Ascending aorta (tissue), 2 donors: Measurements from ENCODE around the gene MDH2. TPM values are rescaled to one million over a fixed set of nuclear protein-coding genes. Genes with fewer than 3 reads are reported as not detected.
"Not testable (repeated sequence)": the region's sequence is repeated elsewhere in the genome, so short reads cannot be mapped to it uniquely, and the experiment has no call there.

ENCODE experiments used
- DNase-seq, 2 donors: peaks; one replicate each; pipeline ENCODE4 v3.0.0-alpha.2; 2019; ENCODE audit warnings: low spot score in 2 of 2
- H3K27ac ChIP-seq, 2 donors: fragments of 200-600 bp; sonication (generic); one replicate each; pipeline ENCODE4 v1.5.1; 2016 to 2017; ENCODE audit warnings: mild to moderate bottlenecking in 1 of 2
- H3K27me3 ChIP-seq: fragments of 200-600 bp; sonication (generic); one replicate; pipeline ENCODE4 v1.5.1; 2017
- H3K36me3 ChIP-seq, 2 donors: fragments of 200-600 bp; sonication (generic); one replicate each; pipeline ENCODE4 v1.5.1; 2016
- H3K4me1 ChIP-seq, 2 donors: fragments of 200-600 bp; sonication (generic); one replicate each; pipeline ENCODE4 v1.5.1; 2016 to 2017; ENCODE audit warnings: mild to moderate bottlenecking in 1 of 2
- H3K4me3 ChIP-seq, 2 donors: fragments of 200-600 bp; sonication (generic); one replicate each; pipeline ENCODE4 v1.5.1; 2016 to 2017; ENCODE audit warnings: mild to moderate bottlenecking in 1 of 2
- H3K9me3 ChIP-seq, 2 donors: fragments of 200-600 bp; sonication (generic); one replicate each; pipeline ENCODE4 v1.5.1; 2016
- intact Hi-C: fragments of 100-400 bp; cut with DNase I; formaldehyde crosslinking; loops from one replicate; pipeline ENCODE4 v1.15.1; 2023
- total RNA-seq: library from RNA; depleted of rRNA; stranded (reverse); fragments of >200 nt; gene quantifications from one replicate; pipeline ENCODE4 v1.1.0, GENCODE V29; 2016
- TF ChIP-seq, protein P1 (sequence below), 3 experiments: fragments of 200-600 bp in 2 of 3; fragments of 450-650 bp in 1 of 3; sonication (generic) in 2 of 3; IDR thresholded peaks; one replicate each; pipeline ENCODE4 v1.5.1; 2016 to 2019; ENCODE audit warnings: antibody characterized with exemption in 3 of 3, mild to moderate bottlenecking in 1 of 3, moderate library complexity in 1 of 3

Gene MDH2
- total RNA-seq, 1 donor from 2014 or later: 63.5 TPM

GRCh38 chr7:76020031-76020714 is 27.7 kb upstream of the MDH2 start:
- Histone ChIP-seq H3K27me3 (no peaks in the 10 kb centered on the region), H3K9me3 (no peaks in the 10 kb centered on the region), H3K36me3 (peaks cover 6 to 14% of the 10 kb centered on the region in 2 donors), H3K4me3 (no peak overlapping the region), H3K27ac (no peak overlapping the region), H3K4me1 (no peaks in the 10 kb centered on the region)
- TF ChIP-seq, protein P1, sequence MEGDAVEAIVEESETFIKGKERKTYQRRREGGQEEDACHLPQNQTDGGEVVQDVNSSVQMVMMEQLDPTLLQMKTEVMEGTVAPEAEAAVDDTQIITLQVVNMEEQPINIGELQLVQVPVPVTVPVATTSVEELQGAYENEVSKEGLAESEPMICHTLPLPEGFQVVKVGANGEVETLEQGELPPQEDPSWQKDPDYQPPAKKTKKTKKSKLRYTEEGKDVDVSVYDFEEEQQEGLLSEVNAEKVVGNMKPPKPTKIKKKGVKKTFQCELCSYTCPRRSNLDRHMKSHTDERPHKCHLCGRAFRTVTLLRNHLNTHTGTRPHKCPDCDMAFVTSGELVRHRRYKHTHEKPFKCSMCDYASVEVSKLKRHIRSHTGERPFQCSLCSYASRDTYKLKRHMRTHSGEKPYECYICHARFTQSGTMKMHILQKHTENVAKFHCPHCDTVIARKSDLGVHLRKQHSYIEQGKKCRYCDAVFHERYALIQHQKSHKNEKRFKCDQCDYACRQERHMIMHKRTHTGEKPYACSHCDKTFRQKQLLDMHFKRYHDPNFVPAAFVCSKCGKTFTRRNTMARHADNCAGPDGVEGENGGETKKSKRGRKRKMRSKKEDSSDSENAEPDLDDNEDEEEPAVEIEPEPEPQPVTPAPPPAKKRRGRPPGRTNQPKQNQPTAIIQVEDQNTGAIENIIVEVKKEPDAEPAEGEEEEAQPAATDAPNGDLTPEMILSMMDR (IDR thresholded peaks at IDR 0.05): peak; percentile 83 to 93 (median 89)
- intact Hi-C loops: loop anchor here (1.0 kb wide), 1 partner anchor 154 kb away; no protein-coding TSS in a partner anchor
- DNase-seq: peak in 1 of 2 donors; percentile 87

DNA sequence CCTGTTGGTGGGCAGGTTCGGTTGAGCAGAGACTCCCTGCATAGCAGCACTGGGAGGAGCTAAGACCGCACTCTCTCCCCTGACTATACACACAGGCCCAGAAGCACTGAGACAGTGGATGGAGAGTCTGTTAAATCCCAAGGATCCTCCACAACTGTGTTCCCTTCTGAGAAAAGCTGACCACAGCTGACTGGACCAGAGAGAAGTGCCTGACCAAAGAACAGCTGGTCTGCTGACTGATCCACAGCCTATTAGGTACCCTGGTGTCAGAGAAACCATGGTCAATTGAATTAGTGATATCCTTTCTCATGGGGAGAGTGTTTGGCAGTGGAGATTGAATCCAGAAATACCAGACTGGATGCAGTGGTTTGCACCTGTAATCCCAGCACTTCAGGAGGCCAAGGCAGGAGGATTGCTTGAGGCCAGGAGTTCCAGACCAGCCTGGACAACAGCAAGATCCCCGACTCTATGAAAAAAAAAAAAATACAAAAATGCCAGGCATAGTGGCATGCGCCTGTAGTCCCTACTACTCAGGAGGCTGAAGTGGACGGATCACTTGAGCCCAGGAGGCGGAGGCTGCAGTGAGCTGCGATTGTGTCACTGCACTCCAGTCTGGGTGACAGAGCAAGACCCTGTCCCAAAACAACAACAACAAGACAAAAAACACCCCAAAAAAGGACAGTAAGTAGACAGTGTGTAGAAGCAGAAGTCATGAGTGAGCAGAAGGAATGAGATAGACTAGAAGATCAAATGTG is 25.7 kb upstream of the MDH2 start:
- intact Hi-C loops: no loop called here
- DNase-seq: no peak
- no peaks in the 10 kb centered on the region for H3K27me3 ChIP-seq
- no peak overlapping the region for H3K27ac ChIP-seq
- peaks cover 6 to 14% of the 10 kb centered on the region in 2 donors for H3K36me3 ChIP-seq
- H3K4me1 ChIP-seq: no peaks in the 10 kb centered on the region
- TF ChIP-seq, protein P1 (IDR thresholded peaks at IDR 0.05): no peak
- no peak overlapping the region for H3K4me3 ChIP-seq
- H3K9me3 ChIP-seq: no peaks in the 10 kb centered on the region

DNA sequence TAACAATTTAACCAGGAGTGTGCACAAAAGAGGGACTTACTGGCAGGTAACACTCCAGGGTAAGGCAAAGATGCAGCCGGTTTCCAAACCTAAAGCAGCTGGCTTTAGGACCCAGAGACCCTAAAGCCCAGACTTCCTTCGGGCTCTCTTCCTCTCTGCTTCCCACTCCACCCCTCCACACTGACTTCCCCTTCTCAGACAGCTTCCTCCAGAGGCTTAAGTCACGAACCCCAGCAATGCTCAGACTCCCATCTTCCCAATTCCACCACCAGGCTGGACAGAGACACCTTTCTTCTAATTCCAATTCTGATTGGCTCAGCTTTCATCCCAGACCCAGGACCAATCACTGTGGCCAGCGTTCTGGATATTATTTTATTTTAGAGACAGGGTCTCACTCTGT is 24.9 kb upstream of the MDH2 start:
- intact Hi-C loops: no loop called here
- Histone ChIP-seq H3K9me3 (no peaks in the 10 kb centered on the region), H3K4me3 (no peak overlapping the region), H3K36me3 (peaks cover 6 to 14% of the 10 kb centered on the region in 2 donors), H3K27me3 (no peaks in the 10 kb centered on the region), H3K4me1 (no peaks in the 10 kb centered on the region), H3K27ac (no peak overlapping the region)
- TF ChIP-seq, protein P1 (IDR thresholded peaks at IDR 0.05): no peak
- no peak for DNase-seq

GRCh38 chr7:76029682-76030081 is 18.2 kb upstream of the MDH2 start:
- DNase-seq, H3K27ac ChIP-seq, H3K4me1 ChIP-seq, H3K9me3 ChIP-seq, intact Hi-C loops, H3K36me3 ChIP-seq, H3K27me3 ChIP-seq, H3K4me3 ChIP-seq: not testable (repeated sequence)

DNA sequence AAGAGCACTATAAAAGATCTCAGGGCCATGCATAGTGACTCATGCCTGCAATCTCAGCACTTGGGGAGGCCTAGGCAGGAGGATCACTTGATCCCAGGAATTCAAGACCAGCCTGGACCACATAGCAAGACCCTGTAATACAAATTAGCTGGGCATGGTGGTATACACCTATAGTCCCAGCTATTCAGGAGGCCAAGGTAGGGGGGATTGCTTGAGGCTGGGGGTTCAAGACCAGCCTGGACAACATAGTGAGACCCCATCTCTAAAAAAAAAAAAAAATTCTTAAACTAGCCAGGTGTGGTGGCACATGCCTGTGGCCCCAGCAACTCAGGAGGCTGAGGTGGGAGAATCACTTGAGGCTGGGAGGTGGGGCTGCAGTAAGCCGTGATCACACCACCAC is 15.9 kb upstream of the MDH2 start:
- DNase-seq: no peak
- intact Hi-C loops: no loop called here
- no peak overlapping the region for H3K4me3 ChIP-seq
- no peaks in the 10 kb centered on the region for H3K27me3 ChIP-seq
- no peaks in the 10 kb centered on the region for H3K4me1 ChIP-seq
- no peak overlapping the region for H3K27ac ChIP-seq
- peaks cover 0 to 5% of the 10 kb centered on the region in 2 donors for H3K36me3 ChIP-seq
- TF ChIP-seq, protein P1 (IDR thresholded peaks at IDR 0.05): no peak
- no peaks in the 10 kb centered on the region for H3K9me3 ChIP-seq

- Histone ChIP-seq H3K4me3 (no peak overlapping the region), H3K36me3 (peaks cover 0 to 6% of the 10 kb centered on the region in 2 donors), H3K9me3 (no peaks in the 10 kb centered on the region), H3K27ac (no peak overlapping the region), H3K27me3 (no peaks in the 10 kb centered on the region), H3K4me1 (no peaks in the 10 kb centered on the region)
- DNase-seq: no peak
- TF ChIP-seq, protein P1 (IDR thresholded peaks at IDR 0.05): no peak
- intact Hi-C loops: no loop called here
Observed at GRCh38 chr7:76037310-76037709, 10.6 kb upstream of the MDH2 start.
